ENCODE measurements around the gene LDLRAD3. TPM values are rescaled to one million over a fixed set of nuclear protein-coding genes. Genes with fewer than 3 reads are reported as not detected.

The LDLRAD3 gene
- total RNA-seq, 1 donor: 10.5 TPM

GRCh38 chr11:36077368-36077767 lies 133.5 kb downstream of the LDLRAD3 start:
- Histone ChIP-seq H3K79me2 (ENCODE audit: insufficient read depth, low read length) (no peaks in the 10 kb centered on the region), H3K4me1 (ENCODE audit: insufficient read depth, low read length) (peaks cover 20% of the 10 kb centered on the region), H3K4me3 (ENCODE audit: insufficient read depth, low read length) (no peak overlapping the region), H3K27ac (ENCODE audit: low read depth, low read length) (no peak overlapping the region), H3K27me3 (ENCODE audit: insufficient read depth, low read length) (no peaks in the 10 kb centered on the region), H4K20me1 (ENCODE audit: insufficient read depth, low read length) (no peaks in the 10 kb centered on the region), H3K9me3 (ENCODE audit: low read depth, low read length) (no peaks in the 10 kb centered on the region), H3K4me2 (ENCODE audit: insufficient read depth, low read length) (no peak overlapping the region), H2AFZ (ENCODE audit: low read length) (no peak overlapping the region), H3K36me3 (ENCODE audit: insufficient read depth, low read length) (no peaks in the 10 kb centered on the region)
- DNase-seq (ENCODE audit: insufficient read length, low spot score, missing footprints): no peak
- no peak for TF ChIP-seq CTCF (IDR thresholded peaks at IDR 0.05; ENCODE audit: extremely low read depth, low read depth, low read length)

- Histone ChIP-seq H3K4me3 (ENCODE audit: insufficient read depth, low read length) (no peak overlapping the region), H3K79me2 (ENCODE audit: insufficient read depth, low read length) (no peaks in the 10 kb centered on the region), H3K4me2 (ENCODE audit: insufficient read depth, low read length) (no peak overlapping the region), H2AFZ (ENCODE audit: low read length) (no peak overlapping the region), H3K4me1 (ENCODE audit: insufficient read depth, low read length) (peaks cover 20% of the 10 kb centered on the region), H3K27me3 (ENCODE audit: insufficient read depth, low read length) (no peaks in the 10 kb centered on the region), H4K20me1 (ENCODE audit: insufficient read depth, low read length) (no peaks in the 10 kb centered on the region), H3K27ac (ENCODE audit: low read depth, low read length) (no peak overlapping the region), H3K9me3 (ENCODE audit: low read depth, low read length) (no peaks in the 10 kb centered on the region), H3K36me3 (ENCODE audit: insufficient read depth, low read length) (no peaks in the 10 kb centered on the region)
- no peak for TF ChIP-seq CTCF (IDR thresholded peaks at IDR 0.05; ENCODE audit: extremely low read depth, low read depth, low read length)
- DNase-seq (ENCODE audit: insufficient read length, low spot score, missing footprints): no peak
These were observed 134.2 kb downstream of the LDLRAD3 start for GRCh38 chr11:36077886-36078685.

GRCh38 chr11:36078686-36079055 lies 134.8 kb downstream of the LDLRAD3 start:
- Histone ChIP-seq H3K27ac (ENCODE audit: low read depth, low read length) (no peak overlapping the region), H4K20me1 (ENCODE audit: insufficient read depth, low read length) (no peaks in the 10 kb centered on the region), H3K79me2 (ENCODE audit: insufficient read depth, low read length) (no peaks in the 10 kb centered on the region), H2AFZ (ENCODE audit: low read length) (no peak overlapping the region), H3K4me2 (ENCODE audit: insufficient read depth, low read length) (no peak overlapping the region), H3K27me3 (ENCODE audit: insufficient read depth, low read length) (no peaks in the 10 kb centered on the region), H3K4me3 (ENCODE audit: insufficient read depth, low read length) (no peak overlapping the region), H3K4me1 (ENCODE audit: insufficient read depth, low read length) (peaks cover 15% of the 10 kb centered on the region), H3K36me3 (ENCODE audit: insufficient read depth, low read length) (no peaks in the 10 kb centered on the region), H3K9me3 (ENCODE audit: low read depth, low read length) (no peaks in the 10 kb centered on the region)
- no peak for DNase-seq (ENCODE audit: insufficient read length, low spot score, missing footprints)
- TF ChIP-seq CTCF (IDR thresholded peaks at IDR 0.05; ENCODE audit: extremely low read depth, low read depth, low read length): no peak

GRCh38 chr11:36079878-36080675 lies 136.2 kb downstream of the LDLRAD3 start:
- DNase-seq (ENCODE audit: insufficient read length, low spot score, missing footprints): no peak
- Histone ChIP-seq H3K9me3 (ENCODE audit: low read depth, low read length) (no peaks in the 10 kb centered on the region), H3K4me3 (ENCODE audit: insufficient read depth, low read length) (no peak overlapping the region), H3K27ac (ENCODE audit: low read depth, low read length) (no peak overlapping the region), H3K27me3 (ENCODE audit: insufficient read depth, low read length) (no peaks in the 10 kb centered on the region), H3K4me1 (ENCODE audit: insufficient read depth, low read length) (peaks cover 6% of the 10 kb centered on the region), H3K79me2 (ENCODE audit: insufficient read depth, low read length) (no peaks in the 10 kb centered on the region), H3K36me3 (ENCODE audit: insufficient read depth, low read length) (no peaks in the 10 kb centered on the region), H4K20me1 (ENCODE audit: insufficient read depth, low read length) (no peaks in the 10 kb centered on the region), H2AFZ (ENCODE audit: low read length) (no peak overlapping the region), H3K4me2 (ENCODE audit: insufficient read depth, low read length) (no peak overlapping the region)
- no peak for TF ChIP-seq CTCF (IDR thresholded peaks at IDR 0.05; ENCODE audit: extremely low read depth, low read depth, low read length)

All from osteoblast (primary cell).